GM23248 (cell line): ENCODE measurements around the gene PAFAH2. TPM values are rescaled to one million over a fixed set of nuclear protein-coding genes. Genes with fewer than 3 reads are reported as not detected.
A peak's percentile ranks its signal among the peaks of the same experiment; 100 is the strongest.

Experiments
- DNase-seq: peaks from one replicate; pipeline ENCODE4 v3.0.0-alpha.2; 2015
- H2AFZ ChIP-seq: fragments of 200-600 bp; sonication (generic); 2 replicates; pipeline ENCODE4 v1.6.1; 2016; ENCODE audit warnings: antibody characterized with exemption
- H3F3A ChIP-seq: fragments of 200-600 bp; sonication (generic); 2 replicates; pipeline ENCODE4 v1.6.1; 2016; ENCODE audit warnings: mild to moderate bottlenecking, antibody characterized with exemption, mixed run types; ENCODE audit not compliant: insufficient read depth
- H3K27ac ChIP-seq: fragments of 200-600 bp; sonication (generic); 2 replicates; pipeline ENCODE4 v1.5.1; 2016; ENCODE audit warnings: mild to moderate bottlenecking
- H3K27me3 ChIP-seq: fragments of 200-600 bp; sonication (generic); replicated peaks from 2 replicates; pipeline ENCODE4 v1.6.1; 2016; ENCODE audit warnings: mild to moderate bottlenecking; ENCODE audit not compliant: insufficient read depth
- H3K36me3 ChIP-seq: fragments of 200-600 bp; sonication (generic); 2 replicates; pipeline ENCODE4 v1.6.1; 2016; ENCODE audit warnings: low read depth, mild to moderate bottlenecking
- H3K4me1 ChIP-seq: fragments of 200-600 bp; sonication (generic); 2 replicates; pipeline ENCODE4 v1.6.1; 2016; ENCODE audit warnings: mild to moderate bottlenecking; ENCODE audit not compliant: insufficient read depth
- H3K4me2 ChIP-seq: fragments of 200-600 bp; sonication (generic); one replicate; pipeline ENCODE4 v1.6.1; 2016; ENCODE audit warnings: mild to moderate bottlenecking; ENCODE audit not compliant: unreplicated experiment
- H3K4me3 ChIP-seq: fragments of 200-600 bp; sonication (generic); 2 replicates; pipeline ENCODE4 v1.5.1; 2016; ENCODE audit warnings: mild to moderate bottlenecking
- H3K79me2 ChIP-seq: fragments of 200-600 bp; sonication (generic); 2 replicates; pipeline ENCODE4 v1.6.1; 2016; ENCODE audit warnings: mild to moderate bottlenecking; ENCODE audit not compliant: insufficient read depth
- H3K9ac ChIP-seq: fragments of 200-600 bp; sonication (generic); 2 replicates; pipeline ENCODE4 v1.6.1; 2016; ENCODE audit warnings: mild to moderate bottlenecking
- H3K9me2 ChIP-seq: fragments of 200-600 bp; sonication (generic); 2 replicates; pipeline ENCODE4 v1.6.1; 2016; ENCODE audit warnings: mixed run types, mild to moderate bottlenecking, moderate library complexity; ENCODE audit not compliant: insufficient read depth
- H3K9me3 ChIP-seq: fragments of 200-600 bp; sonication (generic); one replicate; pipeline ENCODE4 v1.6.1; 2017; ENCODE audit warnings: low read depth
- H4K20me1 ChIP-seq: fragments of 200-600 bp; sonication (generic); 2 replicates; pipeline ENCODE4 v1.6.0; 2016; ENCODE audit not compliant: insufficient read depth
- EZH2 ChIP-seq: fragments of 200-600 bp; sonication (generic); IDR thresholded peaks from 2 replicates; pipeline ENCODE4 v1.6.1; 2018; ENCODE audit warnings: antibody characterized with exemption, mild to moderate bottlenecking; ENCODE audit not compliant: insufficient read depth, poor library complexity, severe bottlenecking
- EZH2phosphoT487 ChIP-seq: fragments of 200-600 bp; sonication (generic); IDR thresholded peaks from 2 replicates; pipeline ENCODE4 v1.6.1; 2018; ENCODE audit warnings: antibody characterized with exemption, moderate library complexity, mild to moderate bottlenecking, low read depth; ENCODE audit not compliant: insufficient read depth
- WGBS, 2 experiments: methylation state at CpG; one replicate each; pipeline ENCODE4 v1.1.6; 2015 to 2017; ENCODE audit warnings: low lambda C conversion rate in 2 of 2, low coverage in 1 of 2; ENCODE audit errors: missing lambda C conversion rate in 2 of 2; 5-methylcytosine and 5-hydroxymethylcytosine counted together
- in situ Hi-C: fragments of 300-500 bp; cut with MboI; formaldehyde crosslinking; loops from 2 replicates; pipeline ENCODE4 v1.15.0; 2020
- polyA plus RNA-seq: library from polyadenylated mRNA; unstranded; fragments of >200 nt; fragmentation: Nextera tagmentation; extraction: Ambion mirVana; gene quantifications from 2 replicates; pipeline ENCODE4 v1.2.1, GENCODE V29; 2016
- total RNA-seq: library from RNA; depleted of rRNA; stranded (reverse); fragments of >200 nt; shearing (Covaris generic); gene quantifications from 2 replicates; pipeline ENCODE4 v1.2.3, GENCODE V29; 2014

Gene PAFAH2
- total and polyA plus RNA-seq, 2 experiments from 2014 or later = 9.5 to 10.7 TPM

DNA sequence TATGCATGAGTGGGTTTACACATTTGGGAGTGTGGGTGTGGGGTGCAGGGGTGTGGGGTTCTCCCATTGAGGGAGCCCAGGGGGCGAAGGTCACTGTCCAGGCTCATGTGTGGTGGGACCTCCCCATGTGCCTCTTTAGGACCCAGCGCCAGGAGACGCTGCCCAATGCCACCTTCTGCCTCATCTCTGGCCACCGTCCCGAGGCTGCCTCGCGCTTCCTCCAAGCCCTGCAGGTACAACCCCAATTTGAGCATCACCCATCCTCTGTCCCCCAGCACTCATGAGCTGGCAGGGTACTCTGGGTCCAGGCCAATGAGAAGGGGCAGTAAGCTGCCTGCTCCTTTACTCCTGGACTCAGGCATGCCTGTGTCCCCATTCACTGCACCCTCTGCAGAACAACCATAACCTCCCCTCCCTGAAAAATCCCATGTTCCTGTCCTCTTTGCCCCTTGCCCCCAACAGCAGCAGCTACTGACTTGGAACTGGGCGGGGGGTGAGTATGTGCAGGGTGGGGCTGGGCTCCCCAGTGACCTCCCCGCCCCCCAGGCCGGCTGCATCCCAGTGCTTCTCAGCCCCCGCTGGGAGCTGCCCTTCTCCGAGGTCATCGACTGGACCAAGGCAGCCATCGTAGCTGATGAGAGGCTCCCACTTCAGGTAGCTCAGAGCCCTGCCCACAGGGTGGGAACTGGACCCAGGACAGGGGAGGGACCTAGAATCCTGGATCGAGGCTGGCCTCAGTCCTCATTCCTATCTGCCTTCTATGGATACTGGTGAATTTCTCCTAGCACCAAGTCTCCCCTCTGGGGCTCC, 31.4 kb upstream of the PAFAH2 start:
- Histone ChIP-seq H3K9me3 (no peaks in the 10 kb centered on the region), H3K4me2 (no peak overlapping the region), H4K20me1 (no peaks in the 10 kb centered on the region), H3K9me2 (no peaks in the 10 kb centered on the region), H3K4me1 (peaks cover 24% of the 10 kb centered on the region), H3K27ac (no peak overlapping the region), H3F3A (0 out of 2 replicates have a peak, but pooled peaks cover 13% of the 10 kb centered on the region), H2AFZ (no peak overlapping the region), H3K9ac (no peak overlapping the region), H3K27me3 (no peaks in the 10 kb centered on the region), H3K36me3 (no peaks in the 10 kb centered on the region), H3K79me2 (no peaks in the 10 kb centered on the region), H3K4me3 (no peak overlapping the region)
- 83 to 89% methylated on average over 11 to 15 of the region's 15 CpGs for WGBS, 2 experiments
- DNase-seq = no peak
- in situ Hi-C loops = no loop called here
- TF ChIP-seq EZH2 (no peak), EZH2phosphoT487 (no peak)

DNA sequence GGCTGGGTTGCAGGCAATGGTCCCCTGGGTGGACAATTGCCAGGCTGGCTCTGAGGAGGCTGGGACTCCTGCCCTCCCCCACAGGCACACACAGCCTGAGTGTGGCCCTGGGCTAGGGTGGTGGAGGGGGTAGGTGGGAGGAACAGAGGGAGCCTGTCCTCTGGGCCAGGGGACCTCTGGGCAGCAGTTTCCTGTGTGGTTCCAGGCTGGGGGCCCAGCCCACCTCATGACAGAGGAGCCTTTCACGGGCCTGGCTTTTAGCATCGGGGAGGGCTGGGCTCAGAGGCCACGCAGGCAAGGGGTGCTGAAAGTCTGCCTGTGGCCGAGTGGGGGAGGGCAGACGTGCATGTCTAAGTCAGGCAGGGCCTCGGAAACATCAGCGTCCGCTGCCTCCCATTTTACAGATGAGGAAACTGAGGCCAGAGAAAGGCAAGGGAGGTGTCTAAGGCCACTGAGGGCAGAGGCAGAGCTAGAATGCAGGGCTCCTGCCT, 30.7 kb upstream of the PAFAH2 start:
- H3K9ac ChIP-seq = no peak overlapping the region
- in situ Hi-C loops = no loop called here
- DNase-seq = no peak
- no peaks in the 10 kb centered on the region for H3K9me2 ChIP-seq
- H3K4me2 ChIP-seq = no peak overlapping the region
- no peaks in the 10 kb centered on the region for H3K27me3 ChIP-seq
- no peak overlapping the region for H3K4me3 ChIP-seq
- H3F3A ChIP-seq = 0 out of 2 replicates have a peak, but pooled peaks cover 13% of the 10 kb centered on the region
- no peaks in the 10 kb centered on the region for H3K9me3 ChIP-seq
- no peak overlapping the region for H2AFZ ChIP-seq
- H3K36me3 ChIP-seq = no peaks in the 10 kb centered on the region
- H3K4me1 ChIP-seq = peaks cover 28% of the 10 kb centered on the region
- no peaks in the 10 kb centered on the region for H3K79me2 ChIP-seq
- 74 to 75% methylated on average over 8 of the region's 8 CpGs for WGBS, 2 experiments
- no peaks in the 10 kb centered on the region for H4K20me1 ChIP-seq
- no peak for TF ChIP-seq EZH2phosphoT487
- TF ChIP-seq EZH2 = no peak
- H3K27ac ChIP-seq = no peak overlapping the region

DNA sequence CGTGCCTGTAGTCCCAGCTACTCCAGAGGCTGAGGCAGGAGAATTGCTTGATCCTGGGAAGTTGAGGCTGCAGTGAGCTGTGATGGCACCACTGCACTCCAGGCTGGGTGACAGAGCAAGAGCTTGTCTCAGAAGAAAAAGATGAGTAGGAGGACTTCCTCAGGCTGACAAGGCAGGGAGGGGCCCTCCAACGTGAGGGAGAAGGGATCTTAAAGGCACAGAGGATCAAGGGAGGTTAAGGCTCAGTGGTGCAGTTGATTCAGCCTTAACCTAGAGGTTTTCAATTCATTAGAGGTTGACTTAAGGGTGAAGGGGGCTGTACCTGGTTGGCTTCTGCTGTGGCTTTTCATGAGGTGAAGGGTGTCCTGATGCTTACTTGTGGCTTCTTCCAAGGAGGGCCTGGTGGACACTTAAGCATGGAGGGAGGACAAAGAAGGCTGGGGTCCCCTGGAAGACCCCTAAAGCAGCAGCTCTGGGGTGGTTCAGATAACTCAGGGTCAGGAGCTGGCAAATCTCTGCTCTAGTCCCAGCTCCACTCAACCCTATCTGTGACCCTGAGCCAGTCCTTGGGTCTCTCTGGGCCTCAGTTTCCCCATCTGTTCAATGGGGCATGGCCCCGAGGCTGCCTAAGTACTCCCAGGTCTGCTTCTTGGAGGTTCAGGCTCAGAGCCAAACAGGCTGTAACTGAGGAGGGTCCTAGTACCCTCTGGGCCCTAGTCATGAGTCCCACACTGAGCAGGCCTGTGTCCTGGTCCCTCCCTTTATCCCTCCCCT, 30.0 kb upstream of the PAFAH2 start:
- no peak overlapping the region for H3K4me3 ChIP-seq
- H3F3A ChIP-seq = 0 out of 2 replicates have a peak, but pooled peaks cover 13% of the 10 kb centered on the region
- no peaks in the 10 kb centered on the region for H3K9me2 ChIP-seq
- no peaks in the 10 kb centered on the region for H3K27me3 ChIP-seq
- H3K4me2 ChIP-seq = no peak overlapping the region
- H3K79me2 ChIP-seq = no peaks in the 10 kb centered on the region
- peaks cover 34% of the 10 kb centered on the region for H3K4me1 ChIP-seq
- H4K20me1 ChIP-seq = no peaks in the 10 kb centered on the region
- TF ChIP-seq EZH2 (no peak), EZH2phosphoT487 (no peak)
- DNase-seq = peak; percentile 71
- peak overlapping the region; percentile 16; the same call in 1 of the 2 replicates for H2AFZ ChIP-seq
- 11% methylated on average over 3 of the region's 3 CpGs for WGBS, 2 experiments
- H3K9ac ChIP-seq = no peak overlapping the region
- H3K9me3 ChIP-seq = no peaks in the 10 kb centered on the region
- H3K36me3 ChIP-seq = no peaks in the 10 kb centered on the region
- in situ Hi-C loops = no loop called here
- H3K27ac ChIP-seq = no peak overlapping the region

DNA sequence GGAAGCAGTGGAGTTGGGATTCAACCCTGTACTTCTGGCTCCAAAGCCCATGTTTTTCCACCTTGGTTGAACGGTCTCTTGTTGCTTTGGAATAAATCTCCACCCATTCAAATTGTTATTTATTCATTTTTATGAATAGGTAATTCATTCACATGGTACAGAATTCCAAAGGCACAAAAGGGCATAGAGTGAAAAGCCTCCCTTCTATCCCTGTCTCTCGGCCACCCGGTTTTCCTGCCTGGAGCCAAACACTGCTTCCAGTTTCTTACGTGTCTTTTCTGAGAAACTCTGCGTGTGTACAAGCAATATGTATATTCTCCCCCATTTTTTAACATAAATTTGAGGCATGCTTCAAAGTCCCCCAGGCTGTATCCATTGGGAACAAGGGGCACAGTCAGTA, 27.7 kb upstream of the PAFAH2 start:
- H3F3A ChIP-seq = no peaks in the 10 kb centered on the region
- no peaks in the 10 kb centered on the region for H3K9me3 ChIP-seq
- no peaks in the 10 kb centered on the region for H4K20me1 ChIP-seq
- H3K9me2 ChIP-seq = no peaks in the 10 kb centered on the region
- H3K36me3 ChIP-seq = no peaks in the 10 kb centered on the region
- H3K4me2 ChIP-seq = no peak overlapping the region
- no peak overlapping the region for H3K4me3 ChIP-seq
- no peak for DNase-seq
- peaks cover 41% of the 10 kb centered on the region for H3K4me1 ChIP-seq
- no peak overlapping the region for H2AFZ ChIP-seq
- no peaks in the 10 kb centered on the region for H3K27me3 ChIP-seq
- TF ChIP-seq EZH2 = no peak
- no peak for TF ChIP-seq EZH2phosphoT487
- in situ Hi-C loops = no loop called here
- no peak overlapping the region for H3K27ac ChIP-seq
- WGBS, 2 experiments = 77% methylated on average over 5 of the region's 5 CpGs
- no peak overlapping the region for H3K9ac ChIP-seq
- no peaks in the 10 kb centered on the region for H3K79me2 ChIP-seq
